IMR-90 (cell line): ENCODE measurements around the gene DDX24. TPM values are rescaled to one million over a fixed set of nuclear protein-coding genes. Genes with fewer than 3 reads are reported as not detected.

Source experiments
- ATAC-seq: fragments of 200-7000 bp; cut with Tn5 transposase; 2 replicates; pipeline ENCODE4 v1.9.1; 2020; ENCODE audit warnings: low read depth, mild to moderate bottlenecking, moderate library complexity
- BruUV-seq: library from RNA; stranded (reverse); fragments of 400-500 nt; replicated peaks from 2 replicates; lab custom pipeline; 2021; lab: Mats Ljungman, UMichigan
- CTCF ChIA-PET: fragments of 300-600 bp; formaldehyde crosslinking; extraction: SDS; loops from one replicate; lab custom pipeline; 2021; ENCODE audit warnings: antibody characterized with exemption; lab: Yijun Ruan, JAX
- POLR2A ChIA-PET: fragments of 300-600 bp; sonication (Branson Sonifier 250); formaldehyde crosslinking; loops from one replicate; lab custom pipeline; 2022; ENCODE audit warnings: antibody characterized with exemption; ENCODE audit not compliant: unreplicated experiment; lab: Charles Lee
- DNase-seq: peaks from one replicate; pipeline ENCODE4 v3.0.0; 2013
- H2AFZ ChIP-seq: replicated peaks from 2 replicates; pipeline ENCODE3; 2013; ENCODE audit warnings: low read length, mild to moderate bottlenecking; ENCODE audit not compliant: poor library complexity
- H2AK5ac ChIP-seq: 2 replicates; pipeline ENCODE4 v1.6.1; 2013; ENCODE audit warnings: low read depth, low read length, inconsistent platforms
- H2AK9ac ChIP-seq: replicated peaks from 2 replicates; pipeline ENCODE3; 2013; ENCODE audit warnings: mild to moderate bottlenecking, low read depth, low read length, moderate library complexity; ENCODE audit not compliant: poor library complexity
- H2BK120ac ChIP-seq: 2 replicates; pipeline ENCODE4 v1.6.1; 2013; ENCODE audit warnings: low read depth, low read length, inconsistent platforms
- H2BK15ac ChIP-seq: 3 replicates; pipeline ENCODE4 v1.6.1; 2013; ENCODE audit warnings: low read depth, low read length, inconsistent platforms
- H2BK20ac ChIP-seq: 2 replicates; pipeline ENCODE4 v1.6.1; 2013; ENCODE audit warnings: low read depth, mild to moderate bottlenecking, inconsistent platforms, low read length, moderate library complexity
- H2BK5ac ChIP-seq: 2 replicates; pipeline ENCODE4 v1.6.1; 2013; ENCODE audit warnings: mild to moderate bottlenecking, low read depth, low read length, inconsistent platforms; ENCODE audit not compliant: poor library complexity, severe bottlenecking
- H3K14ac ChIP-seq: replicated peaks from 2 replicates; pipeline ENCODE4 v1.6.1; 2013; ENCODE audit warnings: low read depth, low read length, inconsistent platforms
- H3K18ac ChIP-seq: 2 replicates; pipeline ENCODE4 v1.6.1; 2013; ENCODE audit warnings: low read depth, low read length, control low read depth
- H3K23ac ChIP-seq: 2 replicates; pipeline ENCODE4 v1.6.1; 2013; ENCODE audit warnings: low read depth, low read length, inconsistent platforms
- H3K27ac ChIP-seq: 2 replicates; pipeline ENCODE4 v1.5.1; 2013; ENCODE audit warnings: mild to moderate bottlenecking, control low read depth, low read length; ENCODE audit not compliant: insufficient read depth
- H3K27me3 ChIP-seq: 2 replicates; pipeline ENCODE4 v1.6.1; 2013; ENCODE audit warnings: low read length; ENCODE audit not compliant: control insufficient read depth, insufficient read depth
- H3K36me3 ChIP-seq: 2 replicates; pipeline ENCODE4 v1.6.1; 2013; ENCODE audit warnings: low read length, mixed read lengths; ENCODE audit not compliant: control insufficient read depth, insufficient read depth
- H3K4ac ChIP-seq: 2 replicates; pipeline ENCODE4 v1.6.1; 2013; ENCODE audit warnings: low read depth, low read length, inconsistent platforms
- H3K4me1 ChIP-seq: 2 replicates; pipeline ENCODE4 v1.6.1; 2013; ENCODE audit warnings: low read length, mixed read lengths; ENCODE audit not compliant: control insufficient read depth, insufficient read depth
- H3K4me2 ChIP-seq: 2 replicates; pipeline ENCODE4 v1.6.1; 2013; ENCODE audit warnings: low read depth, mild to moderate bottlenecking, control low read depth, low read length, moderate library complexity
- H3K4me3 ChIP-seq: 2 replicates; pipeline ENCODE4 v1.5.1; 2013; ENCODE audit warnings: low read depth, mild to moderate bottlenecking, control low read depth, low read length, moderate library complexity; ENCODE audit not compliant: insufficient read depth
- H3K56ac ChIP-seq: 2 replicates; pipeline ENCODE4 v1.6.1; 2013; ENCODE audit warnings: low read length, inconsistent platforms; ENCODE audit not compliant: insufficient read depth; ENCODE audit errors: extremely low read depth
- H3K79me1 ChIP-seq, 2 experiments: 2 replicates each; pipeline ENCODE4 v1.6.1; 2013; ENCODE audit warnings: low read length in 2 of 2, inconsistent platforms in 1 of 2, low read depth in 1 of 2
- H3K9ac ChIP-seq: 2 replicates; pipeline ENCODE4 v1.6.1; 2013; ENCODE audit warnings: low read depth, low read length, control low read depth
- H3K9me1 ChIP-seq: 2 replicates; pipeline ENCODE4 v1.6.1; 2013; ENCODE audit warnings: low read length, inconsistent platforms; ENCODE audit not compliant: insufficient read depth
- H3K9me3 ChIP-seq: 2 replicates; pipeline ENCODE4 v1.6.1; 2013; ENCODE audit warnings: low read length; ENCODE audit not compliant: control insufficient read depth, insufficient read depth
- H4K20me1 ChIP-seq: 2 replicates; pipeline ENCODE4 v1.6.1; 2013; ENCODE audit warnings: low read length, inconsistent platforms; ENCODE audit not compliant: insufficient read depth
- H4K5ac ChIP-seq: 2 replicates; pipeline ENCODE4 v1.6.1; 2013; ENCODE audit warnings: mild to moderate bottlenecking, low read depth, low read length, control low read depth
- H4K8ac ChIP-seq, 2 experiments: 2 replicates each; pipeline ENCODE4 v1.6.1; 2013; ENCODE audit warnings: low read depth in 2 of 2, low read length in 2 of 2, control low read depth in 1 of 2, inconsistent platforms in 1 of 2
- H4K91ac ChIP-seq: 2 replicates; pipeline ENCODE4 v1.6.1; 2013; ENCODE audit warnings: low read depth, low read length, inconsistent platforms; ENCODE audit not compliant: insufficient read depth
- CHD1 ChIP-seq: IDR thresholded peaks from 2 replicates; pipeline ENCODE4 v1.6.1; 2012; ENCODE audit warnings: low read depth, low read length, improper control_type of control experiment
- FOS ChIP-seq: fragments of 150-350 bp; IDR thresholded peaks from 2 replicates; pipeline ENCODE4 v1.6.1; 2016; ENCODE audit warnings: low read depth, low read length
- MAZ ChIP-seq: IDR thresholded peaks from 2 replicates; pipeline ENCODE4 v1.6.1; 2012; ENCODE audit warnings: low read depth, mild to moderate bottlenecking, low read length, improper control_type of control experiment, moderate library complexity, borderline replicate concordance
- MXI1 ChIP-seq: IDR thresholded peaks from 2 replicates; pipeline ENCODE4 v1.6.1; 2012; ENCODE audit warnings: low read depth, mild to moderate bottlenecking, low read length, moderate library complexity, borderline replicate concordance
- NFE2L2 ChIP-seq: fragments of 150-350 bp; IDR thresholded peaks from 2 replicates; pipeline ENCODE4 v1.6.1; 2016; ENCODE audit warnings: low read depth, mild to moderate bottlenecking, low read length
- RAD21 ChIP-seq: IDR thresholded peaks from 2 replicates; pipeline ENCODE4 v1.6.1; 2012; ENCODE audit warnings: low read length, improper control_type of control experiment
- SMC3 ChIP-seq: fragments of 150-350 bp; IDR thresholded peaks from 2 replicates; pipeline ENCODE4 v1.6.1; 2016; ENCODE audit warnings: low read depth, mild to moderate bottlenecking, antibody characterized with exemption, low read length, moderate library complexity
- WGBS, 2 experiments: methylation state at CpG; one replicate each; pipeline versions ENCODE4 v1.1.5 to v1.1.7; 2013; ENCODE audit warnings: missing lambda C conversion rate in 2 of 2; ENCODE audit not compliant: insufficient read length in 1 of 2; ENCODE audit errors: extremely low coverage in 2 of 2; 5-methylcytosine and 5-hydroxymethylcytosine counted together
- dilution Hi-C: fragments of 300-500 bp; cut with HindIII; formaldehyde crosslinking; loops from one replicate; pipeline ENCODE4 v1.14.3; 2018; ENCODE audit warnings: low sequenced_read_pairs; ENCODE audit not compliant: unreplicated experiment
- in situ Hi-C: fragments of 300-500 bp; cut with MboI; formaldehyde crosslinking; loops from 3 replicates; pipeline ENCODE4 v1.14.3; 2019; ENCODE audit warnings: low sequenced_read_pairs, inconsistent platforms, mixed read lengths
- intact Hi-C: fragments of 100-400 bp; cut with micrococcal nuclease; formaldehyde crosslinking; loops from 2 replicates; pipeline ENCODE4 v1.10.0; 2022
- polyA plus RNA-seq, 3 experiments: library from polyadenylated mRNA; depleted of rRNA; stranded (reverse); fragments of >200 nt; gene quantifications; 2 replicates each; pipeline ENCODE4 v1.2.3, GENCODE V29; 2012; ENCODE audit warnings: low replicate concordance in 1 of 3
- total RNA-seq: library from RNA; depleted of rRNA; stranded (reverse); fragments of >200 nt; gene quantifications from 2 replicates; pipeline ENCODE4 v1.2.3, GENCODE V29; 2012

DDX24 gene
- total and polyA plus RNA-seq, 2 of the 4 experiments (the other 2 are of a cell fraction) = 134 to 155 TPM

DNA sequence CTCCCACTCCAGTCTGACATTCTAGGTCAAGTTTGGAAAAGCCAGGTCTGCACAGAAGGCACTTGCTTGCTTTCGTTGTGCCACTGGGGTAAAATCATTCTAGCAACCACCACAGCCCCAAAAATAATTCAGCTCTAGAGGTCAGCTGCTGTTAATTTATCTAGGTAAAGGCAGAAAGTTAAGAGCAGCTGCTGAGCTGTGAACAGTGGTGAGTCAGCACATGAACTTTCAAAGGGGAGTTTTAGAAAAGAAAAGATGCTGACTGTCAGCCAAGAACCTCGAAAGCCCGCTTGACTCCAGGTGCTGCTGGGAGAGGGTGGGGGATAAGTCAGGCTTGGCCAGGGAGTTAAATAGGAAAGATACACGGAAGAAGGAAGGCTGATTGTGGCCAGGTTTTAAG lies 71.2 kb downstream of the DDX24 start:
- 65% methylated on average over 2 of the region's 4 CpGs; no CpG with 5 or more reads in 1 of the 2 experiments for WGBS, 2 experiments
- intact Hi-C loops = no loop called here
- BruUV-seq = no TSS peak
- Histone ChIP-seq H4K91ac (no peak overlapping the region), H4K8ac (no peak overlapping the region), H3K18ac (no peak overlapping the region), H3K56ac (no peak overlapping the region), H3K4ac (no peak overlapping the region), H3K9me1 (no peaks in the 10 kb centered on the region), H2AK5ac (no peak overlapping the region), H3K9me3 (no peaks in the 10 kb centered on the region), H2BK120ac (no peak overlapping the region), H3K9ac (no peak overlapping the region), H2AK9ac (no peak overlapping the region), H3K27me3 (peaks cover 32% of the 10 kb centered on the region; the same call in 1 of the 2 replicates), H2AFZ (no peak overlapping the region), H4K20me1 (no peaks in the 10 kb centered on the region), H3K4me2 (no peak overlapping the region), H4K5ac (no peak overlapping the region), H3K14ac (no peak overlapping the region), H2BK20ac (no peak overlapping the region), H2BK15ac (no peak overlapping the region), H3K23ac (no peak overlapping the region), H3K36me3 (no peaks in the 10 kb centered on the region), H2BK5ac (no peak overlapping the region), H3K4me1 (no peaks in the 10 kb centered on the region), H3K4me3 (no peak overlapping the region), H3K27ac (no peak overlapping the region), H3K79me1 (no peaks in the 10 kb centered on the region)
- peak; percentile 63 for ATAC-seq
- CTCF ChIA-PET = interaction anchor here (0.6 to 1.4 kb wide), 2 partner anchors 63 to 70 kb away, joined by 4 to 6 read pairs; no protein-coding TSS in a partner anchor
- DNase-seq = peak; percentile 63
- dilution Hi-C loops = no loop called here
- in situ Hi-C loops = no loop called here
- TF ChIP-seq RAD21 (no peak), NFE2L2 (no peak), MAZ (no peak), SMC3 (no peak), MXI1 (no peak), CHD1 (no peak), FOS (no peak)
- POLR2A ChIA-PET = no interaction called here
